Activated B cell treated with CpG ODN at 0.5 μM for 24 hours (primary cell): Measurements from ENCODE around the gene SIGLEC1. TPM values are rescaled to one million over a fixed set of nuclear protein-coding genes. Genes with fewer than 3 reads are reported as not detected.

Experiments used
- ATAC-seq: fragments of 200-7000 bp; cut with Tn5 transposase; one replicate; pipeline ENCODE4 v1.10.0; 2021; ENCODE audit warnings: low read depth, mild to moderate bottlenecking, moderate library complexity
- CTCF ChIA-PET: fragments of 350-600 bp; sonication (Branson Sonifier 250); formaldehyde crosslinking; loops from one replicate; lab custom pipeline; 2021; ENCODE audit warnings: antibody characterized with exemption; lab: Charles Lee
- POLR2A ChIA-PET: fragments of 350-600 bp; sonication (Branson Sonifier 250); formaldehyde crosslinking; loops from one replicate; lab custom pipeline; 2021; ENCODE audit warnings: antibody characterized with exemption; lab: Charles Lee
- DNase-seq: peaks from one replicate; pipeline ENCODE4 v3.0.0; 2022
- H3K27ac Mint-ChIP-seq: one replicate; pipeline ENCODE4 v1.8.0; 2020; ENCODE audit warnings: mixed read lengths
- H3K27me3 Mint-ChIP-seq: one replicate; pipeline ENCODE4 v1.8.0; 2021; ENCODE audit warnings: mixed read lengths
- H3K36me3 Mint-ChIP-seq: one replicate; pipeline ENCODE4 v1.8.0; 2021; ENCODE audit warnings: low read depth, mixed read lengths
- H3K4me1 Mint-ChIP-seq: one replicate; pipeline ENCODE4 v1.8.0; 2021; ENCODE audit warnings: mixed read lengths
- H3K4me3 Mint-ChIP-seq: one replicate; pipeline ENCODE4 v1.8.0; 2020; ENCODE audit warnings: mild to moderate bottlenecking, mixed read lengths
- H3K9me3 Mint-ChIP-seq: one replicate; pipeline ENCODE4 v1.8.0; 2020; ENCODE audit warnings: mixed read lengths
- intact Hi-C: fragments of 100-400 bp; cut with micrococcal nuclease; formaldehyde crosslinking; loops from one replicate; pipeline ENCODE4 v1.15.1; 2024
- total RNA-seq: library from RNA; stranded (reverse); gene quantifications from 2 replicates; pipeline ENCODE4 v1.2.3, GENCODE V29; 2022
- TF ChIP-seq, protein P1 (sequence below): fragments of 200-600 bp; IDR thresholded peaks from one replicate; pipeline ENCODE4 v1.8.0; 2022; ENCODE audit warnings: antibody characterized with exemption, mild to moderate bottlenecking

Gene SIGLEC1
- total RNA-seq, 1 donor from 2014 or later, result not detected

DNA sequence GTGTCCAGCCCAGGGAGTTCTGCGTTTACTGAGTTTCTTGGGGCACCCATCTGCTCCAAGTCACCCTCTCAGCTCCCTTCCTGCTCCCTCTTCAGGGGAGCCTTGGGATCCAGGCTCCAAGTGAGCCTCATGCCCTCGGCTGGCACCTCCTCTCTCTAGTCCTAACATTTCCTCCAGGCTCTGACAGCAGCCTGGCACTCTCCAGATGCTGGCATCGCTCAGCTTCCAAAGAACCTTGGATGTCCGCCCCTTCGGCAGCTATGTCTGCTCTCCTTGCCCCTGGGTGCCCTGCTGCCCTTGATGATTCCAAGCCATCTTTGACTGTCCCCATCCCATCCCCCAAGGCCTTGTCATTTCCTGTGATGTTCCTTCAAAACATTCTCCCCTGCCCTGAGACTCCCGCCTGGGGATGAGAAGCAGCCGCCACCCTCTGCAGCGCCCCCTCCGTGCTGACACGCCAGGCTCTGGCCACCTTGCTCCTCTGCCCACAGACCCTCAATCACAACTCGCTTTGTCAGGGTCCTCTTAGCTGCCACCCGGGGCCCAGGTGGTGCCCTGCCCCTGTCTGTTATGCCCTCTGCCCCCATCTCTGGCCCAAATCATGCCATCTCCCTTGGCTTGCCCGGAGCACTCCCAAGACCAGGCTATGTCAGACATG, 42.6 kb downstream of the SIGLEC1 start:
- ATAC-seq, result no peak
- ChIA-PET CTCF (no interaction called here), POLR2A (no interaction called here)
- Mint-ChIP-seq H3K27ac (no peak overlapping the region), H3K27me3 (peaks cover 41% of the 10 kb centered on the region), H3K9me3 (no peaks in the 10 kb centered on the region), H3K4me1 (peaks cover 6% of the 10 kb centered on the region), H3K4me3 (no peak overlapping the region), H3K36me3 (no peaks in the 10 kb centered on the region)
- no peak for DNase-seq
- intact Hi-C loops, result no loop called here
- TF ChIP-seq, protein P1, sequence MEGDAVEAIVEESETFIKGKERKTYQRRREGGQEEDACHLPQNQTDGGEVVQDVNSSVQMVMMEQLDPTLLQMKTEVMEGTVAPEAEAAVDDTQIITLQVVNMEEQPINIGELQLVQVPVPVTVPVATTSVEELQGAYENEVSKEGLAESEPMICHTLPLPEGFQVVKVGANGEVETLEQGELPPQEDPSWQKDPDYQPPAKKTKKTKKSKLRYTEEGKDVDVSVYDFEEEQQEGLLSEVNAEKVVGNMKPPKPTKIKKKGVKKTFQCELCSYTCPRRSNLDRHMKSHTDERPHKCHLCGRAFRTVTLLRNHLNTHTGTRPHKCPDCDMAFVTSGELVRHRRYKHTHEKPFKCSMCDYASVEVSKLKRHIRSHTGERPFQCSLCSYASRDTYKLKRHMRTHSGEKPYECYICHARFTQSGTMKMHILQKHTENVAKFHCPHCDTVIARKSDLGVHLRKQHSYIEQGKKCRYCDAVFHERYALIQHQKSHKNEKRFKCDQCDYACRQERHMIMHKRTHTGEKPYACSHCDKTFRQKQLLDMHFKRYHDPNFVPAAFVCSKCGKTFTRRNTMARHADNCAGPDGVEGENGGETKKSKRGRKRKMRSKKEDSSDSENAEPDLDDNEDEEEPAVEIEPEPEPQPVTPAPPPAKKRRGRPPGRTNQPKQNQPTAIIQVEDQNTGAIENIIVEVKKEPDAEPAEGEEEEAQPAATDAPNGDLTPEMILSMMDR, result no peak

DNA sequence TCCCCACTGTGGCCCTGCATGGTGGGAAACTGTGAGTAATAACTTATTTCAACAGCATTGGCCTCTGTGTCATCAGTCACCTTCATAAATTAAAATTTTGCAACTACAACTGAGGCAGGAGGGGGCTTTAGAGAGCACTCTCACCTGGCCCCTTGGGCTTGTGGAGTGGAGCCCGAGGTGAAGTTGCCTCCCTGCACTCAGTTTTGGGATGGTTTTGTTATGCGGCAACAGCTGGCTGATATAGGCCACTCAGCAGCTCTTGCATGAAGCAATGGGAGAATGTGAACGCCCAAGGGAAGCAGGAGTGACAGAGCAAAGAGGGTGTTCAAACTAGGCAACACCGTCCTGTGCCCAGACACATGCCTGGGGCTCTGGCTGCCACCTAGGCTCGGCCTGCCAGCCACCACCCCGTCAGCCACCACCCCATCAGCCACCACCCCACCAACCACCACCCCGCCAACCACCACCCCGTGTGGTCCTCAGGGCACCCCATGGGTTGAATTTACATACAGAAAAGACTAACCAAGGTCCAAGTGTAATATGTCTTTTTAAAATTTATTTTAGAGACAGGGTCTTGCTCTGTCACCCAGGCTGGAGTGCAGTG, 44.9 kb downstream of the SIGLEC1 start:
- TF ChIP-seq, protein P1, result no peak
- DNase-seq, result no peak
- Mint-ChIP-seq H3K4me1 (peaks cover 5% of the 10 kb centered on the region), H3K27me3 (peaks cover 44% of the 10 kb centered on the region), H3K36me3 (no peaks in the 10 kb centered on the region), H3K4me3 (no peak overlapping the region), H3K9me3 (no peaks in the 10 kb centered on the region), H3K27ac (no peak overlapping the region)
- POLR2A ChIA-PET, result no interaction called here
- CTCF ChIA-PET, result interaction anchor here (0.7 kb wide), 1 partner anchor 9 kb away, joined by 5 read pairs; no protein-coding TSS in a partner anchor
- ATAC-seq, result no peak
- intact Hi-C loops, result no loop called here

DNA sequence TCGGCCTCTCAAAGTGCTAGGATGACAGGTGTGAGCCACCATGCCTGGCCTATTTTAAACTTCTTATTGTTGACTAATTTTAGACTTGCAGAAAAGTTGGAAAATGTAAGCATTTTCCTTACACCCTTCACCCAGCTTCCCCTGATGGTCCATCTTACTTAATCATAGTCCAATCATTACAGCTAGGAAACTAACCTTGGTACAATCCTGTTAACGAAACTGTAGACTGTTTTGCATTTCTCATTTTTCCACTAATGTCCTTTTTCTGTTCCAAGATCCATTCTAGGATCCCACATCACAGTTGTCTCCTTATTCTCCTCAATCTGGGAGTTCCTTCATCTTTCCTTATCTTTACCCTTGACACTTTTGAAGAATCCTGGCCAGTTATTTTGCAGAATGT, 48.5 kb downstream of the SIGLEC1 start:
- Mint-ChIP-seq H3K27me3 (peaks cover 45% of the 10 kb centered on the region), H3K4me3 (no peak overlapping the region)
- DNase-seq, result no peak

DNA sequence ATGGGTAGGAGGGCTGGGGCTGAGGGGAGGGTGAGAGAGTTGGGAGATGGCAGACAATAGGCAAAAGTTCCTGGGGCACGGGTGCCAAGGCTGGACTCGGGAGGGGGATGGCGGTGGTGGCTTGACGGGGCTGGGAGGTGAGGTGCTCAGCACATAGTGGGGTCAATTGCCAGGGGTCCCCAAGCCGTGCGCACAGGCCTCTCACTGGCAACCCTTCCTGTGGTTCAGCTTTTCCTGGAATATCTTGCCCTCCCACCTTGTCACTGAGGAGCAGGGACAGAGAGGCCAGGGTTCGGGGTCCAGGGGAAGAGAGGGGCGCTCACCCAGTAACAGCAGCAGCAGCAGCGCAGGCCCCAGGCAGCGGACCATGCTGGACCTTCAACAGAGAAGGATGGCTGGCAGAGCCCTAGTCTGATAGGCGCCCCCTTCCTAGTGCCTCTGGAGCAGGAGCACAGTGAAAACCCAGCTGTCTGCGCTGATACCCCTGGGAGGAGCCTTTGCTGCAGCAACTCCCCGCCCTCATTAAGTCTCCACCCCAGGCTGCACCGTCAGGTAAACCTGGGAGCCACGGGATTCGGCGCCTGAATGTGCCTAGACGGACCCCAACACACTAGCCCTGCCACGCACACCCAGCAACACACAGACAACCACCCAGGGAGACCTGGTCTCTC, 49.2 kb downstream of the SIGLEC1 start, which contains the start of gene GFRA4:
TSS of gene GFRA4 (minus strand) at position 369 of the 671 bp plus-strand sequence. CDS start at position 369, 0 bp downstream.
- ChIA-PET CTCF (no interaction called here), POLR2A (no interaction called here)
- H3K4me3 Mint-ChIP-seq, result no peak within 1 kb of the TSS
- peaks cover 43% of the 10 kb centered on the region for H3K27me3 Mint-ChIP-seq
- no peaks in the 10 kb centered on the region for H3K36me3 Mint-ChIP-seq
- DNase-seq (no peak), ATAC-seq (no peak)
- H3K9me3 Mint-ChIP-seq, result no peaks in the 10 kb centered on the region
- peaks cover 16% of the 10 kb centered on the region for H3K4me1 Mint-ChIP-seq
- H3K27ac Mint-ChIP-seq, result no peak within 1 kb of the TSS
- TF ChIP-seq, protein P1, result no peak
- intact Hi-C loops, result no loop called here

More for the DNA sequence above, 48.5 kb downstream of the SIGLEC1 start:
- no peak for ATAC-seq
- Mint-ChIP-seq H3K9me3 (no peaks in the 10 kb centered on the region), H3K27ac (no peak overlapping the region), H3K36me3 (no peaks in the 10 kb centered on the region), H3K4me1 (peaks cover 13% of the 10 kb centered on the region)
- TF ChIP-seq, protein P1, result no peak
- ChIA-PET CTCF (no interaction called here), POLR2A (no interaction called here)
- intact Hi-C loops, result no loop called here

Other genes starting within 250 kb of the SIGLEC1 start
- gene ATRN, start 241.6 kb downstream of the SIGLEC1 start, total RNA-seq, result 11.5 and 13.0 TPM in 2 replicates
- not detected in 2 replicates for gene GFRA4, start 49.2 kb downstream of the SIGLEC1 start, total RNA-seq
- not detected in 2 replicates for gene ADAM33, start 30.6 kb downstream of the SIGLEC1 start, total RNA-seq
- not detected in 2 replicates for gene HSPA12B, start 20.1 kb upstream of the SIGLEC1 start, total RNA-seq
- gene ADISSP, start 55.2 kb upstream of the SIGLEC1 start, total RNA-seq, result 29.9 and 31.1 TPM in 2 replicates
- not detected in 2 replicates for gene SPEF1, start 68.8 kb upstream of the SIGLEC1 start, total RNA-seq
- gene CENPB, start 74.1 kb upstream of the SIGLEC1 start, total RNA-seq, result 50.1 and 51.7 TPM in 2 replicates
- gene CDC25B, start 83.7 kb upstream of the SIGLEC1 start, total RNA-seq, result 21.6 and 24.3 TPM in 2 replicates
- gene AP5S1, start 107.9 kb upstream of the SIGLEC1 start, total RNA-seq, result 13.4 and 13.5 TPM in 2 replicates
- gene MAVS, start 134.2 kb upstream of the SIGLEC1 start, total RNA-seq, result 33.5 and 39.7 TPM in 2 replicates
- 52.1 and 55.0 TPM in 2 replicates for gene PANK2, start 176.8 kb upstream of the SIGLEC1 start, total RNA-seq